Mesendoderm (in vitro differentiated cells): ENCODE results near the gene PRSS22.
A peak's percentile ranks its signal among the peaks of the same experiment; 100 is the strongest.

Experiments used
- DNase-seq: peaks from one replicate; pipeline ENCODE4 v3.0.0; 2013
- H2AK5ac ChIP-seq: 2 replicates; pipeline ENCODE4 v1.6.1; 2013; ENCODE audit warnings: low read length, inconsistent platforms
- H2BK120ac ChIP-seq: 2 replicates; pipeline ENCODE4 v1.6.1; 2013; ENCODE audit warnings: low read depth, mild to moderate bottlenecking, low read length, moderate library complexity, mixed read lengths
- H2BK15ac ChIP-seq: replicated peaks from 2 replicates; pipeline ENCODE4 v1.6.1; 2013; ENCODE audit warnings: low read depth, mild to moderate bottlenecking, moderate library complexity
- H2BK5ac ChIP-seq: 2 replicates; pipeline ENCODE4 v1.6.1; 2013; ENCODE audit warnings: low read length, inconsistent platforms
- H3K18ac ChIP-seq: 2 replicates; pipeline ENCODE4 v1.6.1; 2013; ENCODE audit warnings: mild to moderate bottlenecking, low read length, mixed read lengths
- H3K23ac ChIP-seq: one replicate; pipeline ENCODE4 v1.6.1; 2013; ENCODE audit warnings: low read length
- H3K27ac ChIP-seq: 2 replicates; pipeline ENCODE4 v1.5.1; 2013; ENCODE audit warnings: low read depth, mild to moderate bottlenecking, inconsistent platforms, low read length, moderate library complexity
- H3K27me3 ChIP-seq: 2 replicates; pipeline ENCODE4 v1.6.1; 2013; ENCODE audit warnings: low read length, control low read depth, mild to moderate bottlenecking, inconsistent platforms; ENCODE audit not compliant: insufficient read depth, poor library complexity
- H3K36me3 ChIP-seq: 2 replicates; pipeline ENCODE4 v1.6.1; 2013; ENCODE audit warnings: low read length, inconsistent platforms; ENCODE audit not compliant: control insufficient read depth, insufficient read depth
- H3K4ac ChIP-seq: one replicate; pipeline ENCODE4 v1.6.1; 2013; ENCODE audit warnings: low read depth, mild to moderate bottlenecking, low read length, moderate library complexity
- H3K4me1 ChIP-seq: 2 replicates; pipeline ENCODE4 v1.6.1; 2013; ENCODE audit warnings: low read depth, low read length, inconsistent platforms; ENCODE audit not compliant: control insufficient read depth
- H3K4me2 ChIP-seq: 2 replicates; pipeline ENCODE4 v1.6.1; 2013; ENCODE audit warnings: low read length
- H3K4me3 ChIP-seq: 2 replicates; pipeline ENCODE4 v1.5.1; 2013; ENCODE audit warnings: mild to moderate bottlenecking, low read length
- H3K56ac ChIP-seq: one replicate; pipeline ENCODE4 v1.6.1; 2013; ENCODE audit warnings: low read length
- H3K79me1 ChIP-seq: 2 replicates; pipeline ENCODE4 v1.6.1; 2013; ENCODE audit warnings: low read length, inconsistent platforms
- H3K79me2 ChIP-seq: 2 replicates; pipeline ENCODE4 v1.6.1; 2013; ENCODE audit warnings: mild to moderate bottlenecking, low read length; ENCODE audit not compliant: control insufficient read depth, insufficient read depth
- H3K9ac ChIP-seq: 2 replicates; pipeline ENCODE4 v1.6.1; 2013; ENCODE audit warnings: low read length, inconsistent platforms
- H4K5ac ChIP-seq: one replicate; pipeline ENCODE4 v1.6.1; 2013; ENCODE audit warnings: low read length
- H4K8ac ChIP-seq: one replicate; pipeline ENCODE4 v1.6.1; 2013; ENCODE audit warnings: low read depth, mild to moderate bottlenecking, control low read depth, low read length, moderate library complexity
- WGBS: extraction: QIAGEN DNeasy Blood & Tissue Kit; methylation state at CpG from one replicate; pipeline ENCODE4 v1.1.7; 2013; ENCODE audit warnings: low lambda C conversion rate, missing lambda C conversion rate; ENCODE audit not compliant: insufficient coverage; ENCODE audit errors: extremely low coverage; 5-methylcytosine and 5-hydroxymethylcytosine counted together

PRSS22 gene

GRCh38 chr16:2835638-2836493 lies 22.1 kb downstream of the PRSS22 start:
- Histone ChIP-seq H3K56ac (peak overlapping the region; percentile 65), H3K23ac (no peak overlapping the region), H2BK5ac (peak overlapping the region; percentile 43), H3K4me2 (no peak overlapping the region), H3K18ac (peak overlapping the region; percentile 32), H4K5ac (no peak overlapping the region), H4K8ac (no peak overlapping the region), H3K27ac (peak overlapping the region; percentile 82), H3K79me2 (no peaks in the 10 kb centered on the region), H2BK15ac (no peak overlapping the region), H3K79me1 (no peaks in the 10 kb centered on the region), H3K4ac (peak overlapping the region; percentile 28), H2BK120ac (peak overlapping the region; percentile 31), H3K36me3 (no peaks in the 10 kb centered on the region), H3K4me1 (peaks cover 7% of the 10 kb centered on the region), H3K27me3 (no peaks in the 10 kb centered on the region), H2AK5ac (peak overlapping the region; percentile 78), H3K9ac (no peak overlapping the region), H3K4me3 (no peak overlapping the region)
- WGBS = no CpG with 5 or more reads among the region's 22 CpGs
- peak; percentile 99 for DNase-seq

DNA sequence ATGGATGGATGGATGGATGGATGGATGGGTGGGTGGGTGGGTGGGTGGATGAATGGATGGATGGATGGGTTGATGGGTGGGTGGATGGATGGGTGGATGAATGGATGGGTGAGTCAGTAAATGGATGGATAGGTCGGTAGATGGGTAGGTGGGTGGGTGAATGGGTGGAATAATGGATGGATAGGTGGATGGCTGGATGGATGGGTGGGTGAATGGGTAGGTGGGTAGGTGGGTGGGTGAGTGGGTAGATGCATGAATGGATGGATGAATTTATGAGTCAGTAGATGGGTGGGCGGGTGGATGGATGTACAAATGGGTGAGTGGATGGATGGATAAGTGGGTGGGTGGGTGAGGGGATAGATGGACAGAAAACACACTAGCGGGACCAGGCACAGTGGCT lies 23.0 kb downstream of the PRSS22 start:
- Histone ChIP-seq H3K27me3 (no peaks in the 10 kb centered on the region), H2BK15ac (no peak overlapping the region), H3K36me3 (no peaks in the 10 kb centered on the region), H3K9ac (no peak overlapping the region), H4K5ac (no peak overlapping the region), H3K79me2 (no peaks in the 10 kb centered on the region), H3K27ac (peak overlapping the region; percentile 63), H3K56ac (peak overlapping the region; percentile 64), H3K4me2 (no peak overlapping the region), H3K4me1 (peaks cover 7% of the 10 kb centered on the region), H3K4me3 (no peak overlapping the region), H3K23ac (no peak overlapping the region), H2AK5ac (no peak overlapping the region), H4K8ac (no peak overlapping the region), H2BK120ac (no peak overlapping the region), H3K4ac (no peak overlapping the region), H2BK5ac (no peak overlapping the region), H3K18ac (peak overlapping the region; percentile 13), H3K79me1 (no peaks in the 10 kb centered on the region)
- no peak for DNase-seq
- no CpG with 5 or more reads among the region's 3 CpGs for WGBS

DNA sequence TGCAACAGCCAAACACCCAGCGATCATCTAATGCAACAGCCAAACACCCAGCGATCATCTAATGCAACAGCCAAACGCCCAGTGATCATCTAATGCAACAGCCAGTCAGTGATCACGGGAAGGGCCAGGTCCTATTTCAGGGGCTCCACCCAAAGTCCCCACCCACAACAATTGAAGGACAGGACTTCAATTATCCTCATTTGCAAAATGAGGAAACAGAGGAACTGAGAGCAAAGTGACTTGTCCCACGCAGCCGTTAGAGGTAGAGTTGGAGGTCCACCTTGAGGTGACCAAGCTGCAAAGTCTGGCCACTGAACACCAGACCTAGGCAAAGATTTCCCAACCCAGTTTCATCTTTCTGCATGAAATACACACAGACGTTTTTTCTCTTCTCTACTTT lies 24.2 kb downstream of the PRSS22 start:
- no peak overlapping the region for H2BK120ac ChIP-seq
- H3K56ac ChIP-seq = no peak overlapping the region
- no peak overlapping the region for H4K5ac ChIP-seq
- H3K4ac ChIP-seq = no peak overlapping the region
- H3K4me2 ChIP-seq = no peak overlapping the region
- no peak overlapping the region for H3K4me3 ChIP-seq
- no peak overlapping the region for H2BK15ac ChIP-seq
- H3K27ac ChIP-seq = no peak overlapping the region
- H3K4me1 ChIP-seq = peaks cover 7% of the 10 kb centered on the region
- no peaks in the 10 kb centered on the region for H3K79me1 ChIP-seq
- H3K23ac ChIP-seq = no peak overlapping the region
- no peak overlapping the region for H3K18ac ChIP-seq
- no peaks in the 10 kb centered on the region for H3K27me3 ChIP-seq
- H3K9ac ChIP-seq = no peak overlapping the region
- WGBS = no CpG with 5 or more reads among the region's 7 CpGs
- no peaks in the 10 kb centered on the region for H3K79me2 ChIP-seq
- no peaks in the 10 kb centered on the region for H3K36me3 ChIP-seq
- H2BK5ac ChIP-seq = no peak overlapping the region
- no peak overlapping the region for H4K8ac ChIP-seq
- no peak for DNase-seq
- no peak overlapping the region for H2AK5ac ChIP-seq

- Histone ChIP-seq H2BK120ac (no peak overlapping the region), H2AK5ac (no peak overlapping the region), H3K18ac (no peak overlapping the region), H3K4me2 (no peak overlapping the region), H3K36me3 (no peaks in the 10 kb centered on the region), H3K27me3 (no peaks in the 10 kb centered on the region), H3K4me3 (no peak overlapping the region), H3K79me2 (no peaks in the 10 kb centered on the region), H4K5ac (no peak overlapping the region), H3K79me1 (no peaks in the 10 kb centered on the region), H3K27ac (no peak overlapping the region), H2BK15ac (no peak overlapping the region), H3K56ac (no peak overlapping the region), H3K23ac (no peak overlapping the region), H2BK5ac (no peak overlapping the region), H4K8ac (no peak overlapping the region), H3K9ac (no peak overlapping the region), H3K4ac (no peak overlapping the region), H3K4me1 (peaks cover 6% of the 10 kb centered on the region)
- DNase-seq = no peak
- no CpG with 5 or more reads among the region's 15 CpGs for WGBS
These were observed 26.8 kb downstream of the PRSS22 start for GRCh38 chr16:2831203-2831602.

GRCh38 chr16:2830355-2830695 lies 27.6 kb downstream of the PRSS22 start:
- H2BK15ac ChIP-seq = no peak overlapping the region
- H3K9ac ChIP-seq = no peak overlapping the region
- WGBS = no CpG with 5 or more reads among the region's 5 CpGs
- no peak overlapping the region for H2BK120ac ChIP-seq
- no peak overlapping the region for H4K8ac ChIP-seq
- H3K56ac ChIP-seq = no peak overlapping the region
- H4K5ac ChIP-seq = no peak overlapping the region
- H3K4ac ChIP-seq = no peak overlapping the region
- DNase-seq = no peak
- H2AK5ac ChIP-seq = no peak overlapping the region
- H3K79me1 ChIP-seq = no peaks in the 10 kb centered on the region
- no peak overlapping the region for H3K23ac ChIP-seq
- no peak overlapping the region for H3K27ac ChIP-seq
- no peaks in the 10 kb centered on the region for H3K79me2 ChIP-seq
- no peak overlapping the region for H3K4me2 ChIP-seq
- no peak overlapping the region for H2BK5ac ChIP-seq
- H3K18ac ChIP-seq = no peak overlapping the region
- no peak overlapping the region for H3K4me3 ChIP-seq
- peaks cover 1% of the 10 kb centered on the region for H3K4me1 ChIP-seq
- H3K36me3 ChIP-seq = no peaks in the 10 kb centered on the region
- no peaks in the 10 kb centered on the region for H3K27me3 ChIP-seq
